ENCODE measurements around the gene ITGB4. TPM values are rescaled to one million over a fixed set of nuclear protein-coding genes. Genes with fewer than 3 reads are reported as not detected.

Gene ITGB4
- total RNA-seq, 1 experiment from 2014 or later, result 1.1 TPM

DNA sequence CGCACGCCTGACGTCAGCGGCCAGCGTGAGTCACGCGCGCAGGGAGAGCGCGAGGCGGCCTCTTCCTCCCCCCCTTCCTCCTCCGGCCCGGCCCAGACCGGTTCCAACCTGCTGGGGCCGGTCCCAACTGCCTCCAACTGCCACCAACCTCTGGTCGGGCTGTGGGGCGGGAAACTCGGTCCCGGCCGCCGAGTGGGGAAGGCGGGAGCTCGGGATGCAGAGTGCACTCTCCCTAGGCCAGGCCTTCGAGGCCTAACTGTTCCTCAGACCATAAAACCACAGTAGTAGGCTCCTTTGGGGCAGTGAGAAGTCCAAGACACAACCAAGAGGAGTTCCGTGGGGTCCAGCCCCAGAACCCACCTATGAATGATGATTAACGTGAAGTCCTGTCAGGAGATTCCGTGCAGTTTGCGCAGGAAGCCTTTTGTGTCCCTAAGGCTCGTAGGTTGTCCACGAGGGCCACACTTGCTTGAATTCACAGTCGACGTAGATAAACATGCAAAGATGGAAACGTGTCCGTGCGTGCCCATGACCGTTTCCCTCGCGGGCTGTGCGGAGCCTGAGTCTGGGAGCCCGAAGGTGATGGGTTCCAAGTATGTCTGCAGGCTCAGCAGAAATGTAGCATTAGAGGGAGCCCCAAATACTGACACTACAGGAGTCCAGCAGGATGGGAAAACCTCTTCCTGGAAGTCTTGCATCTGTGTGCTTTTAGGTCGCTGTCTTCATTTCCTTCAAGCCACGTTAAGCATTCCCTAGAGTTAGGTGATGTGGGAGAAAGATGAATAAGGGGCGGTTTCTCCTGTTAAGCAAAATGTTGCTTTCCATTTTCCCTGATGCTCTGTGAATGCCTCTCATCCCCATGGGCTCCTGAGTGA, 64.0 kb downstream of the ITGB4 start:
- peak; percentile 94 for DNase-seq (ENCODE audit: low read depth)

DNA sequence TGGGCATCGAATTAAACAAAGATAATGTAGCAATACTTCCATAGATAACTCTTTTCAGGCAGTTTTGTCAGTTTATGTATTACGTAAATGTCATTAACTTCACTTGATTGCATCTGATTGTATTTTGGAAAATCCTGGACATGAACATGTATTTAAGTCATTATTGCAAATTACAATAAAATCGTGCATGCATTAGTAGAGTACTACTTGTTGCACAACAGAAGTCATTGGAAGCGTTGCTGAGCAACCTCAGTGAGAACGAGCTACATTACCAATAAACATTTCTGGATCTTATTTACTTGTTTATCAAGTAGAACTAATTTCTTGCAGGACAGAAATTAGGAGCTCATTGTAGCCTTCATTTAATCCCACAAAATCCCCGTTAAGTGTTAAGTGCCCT, 70.0 kb downstream of the ITGB4 start:
- DNase-seq (ENCODE audit: low read depth), result no peak

DNA sequence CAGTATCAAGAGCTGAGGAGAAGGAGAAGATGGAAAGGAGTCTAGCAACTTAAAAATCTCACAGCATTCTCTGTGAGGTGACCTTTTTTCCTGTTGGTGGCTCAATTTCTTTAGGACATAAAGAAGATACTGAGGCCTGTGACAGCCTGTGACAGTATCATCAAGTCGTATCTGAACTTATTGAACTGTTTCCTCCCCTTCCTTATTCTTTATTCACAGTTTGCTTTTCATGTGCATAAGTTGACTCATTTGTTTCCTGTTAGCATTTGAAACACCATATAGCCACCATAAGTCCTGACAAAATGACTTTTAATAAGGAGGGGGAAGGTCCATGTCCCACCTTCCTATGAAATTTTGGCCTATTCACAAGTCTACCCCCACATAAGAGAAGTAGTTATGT, 72.2 kb downstream of the ITGB4 start:
- DNase-seq (ENCODE audit: low read depth), result no peak

DNA sequence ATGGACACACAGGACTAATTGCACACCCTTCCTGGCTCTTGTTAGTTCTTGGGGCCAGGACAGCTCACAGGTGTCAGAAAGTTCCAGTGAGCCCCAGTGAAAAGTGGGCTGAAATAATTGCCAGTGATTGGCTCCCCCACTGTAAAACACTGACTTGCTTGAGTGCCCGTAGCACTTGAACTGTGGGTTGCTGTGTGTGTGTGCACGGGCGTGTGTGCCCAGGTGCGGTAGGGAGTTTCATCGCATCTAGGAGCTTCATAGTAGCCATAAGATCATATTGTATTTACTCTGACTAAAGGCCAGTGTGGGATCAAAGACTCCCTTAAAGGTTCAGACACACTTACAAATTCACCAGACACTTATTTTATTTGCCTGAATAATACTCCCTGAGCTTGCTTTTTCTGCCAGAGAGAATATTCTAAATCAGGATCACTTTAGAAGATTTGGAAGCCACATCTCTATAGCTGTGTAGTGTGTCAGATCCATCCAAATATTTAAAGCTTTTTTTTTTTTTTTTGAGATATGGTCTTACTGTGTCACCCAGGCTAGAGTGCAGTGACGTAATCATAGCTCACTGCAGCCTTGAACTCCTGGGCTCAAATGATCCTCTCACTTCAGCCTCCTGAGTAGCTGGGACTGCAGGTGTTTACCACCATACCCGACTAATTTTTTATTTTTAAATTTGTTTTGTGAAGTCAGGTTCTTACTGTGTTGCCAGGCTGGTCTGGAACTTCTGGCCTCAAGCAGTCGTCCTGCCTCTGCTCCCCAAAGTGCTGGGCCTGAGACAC, 74.8 kb downstream of the ITGB4 start:
- no peak for DNase-seq (ENCODE audit: low read depth)

DNA sequence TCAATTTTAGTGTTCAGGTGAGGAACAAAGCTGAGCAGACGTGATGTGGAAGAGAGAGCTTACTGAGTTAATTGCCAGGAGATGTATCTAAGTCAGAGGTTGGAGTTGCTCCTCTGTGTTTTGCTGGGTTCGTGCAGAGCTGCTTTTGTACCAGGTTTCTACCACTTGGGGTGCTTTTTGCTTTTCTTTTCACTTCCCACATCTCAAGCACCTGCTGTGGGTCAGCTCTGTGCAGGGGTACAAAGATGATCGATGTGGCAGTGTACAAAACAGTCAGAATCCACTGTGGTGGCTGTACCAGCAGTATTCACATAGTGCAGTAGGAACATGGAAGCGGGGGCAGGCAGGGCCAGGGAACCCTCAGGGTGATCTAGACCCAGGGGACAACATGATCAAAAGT, 78.1 kb downstream of the ITGB4 start:
- DNase-seq (ENCODE audit: low read depth), result no peak

DNA sequence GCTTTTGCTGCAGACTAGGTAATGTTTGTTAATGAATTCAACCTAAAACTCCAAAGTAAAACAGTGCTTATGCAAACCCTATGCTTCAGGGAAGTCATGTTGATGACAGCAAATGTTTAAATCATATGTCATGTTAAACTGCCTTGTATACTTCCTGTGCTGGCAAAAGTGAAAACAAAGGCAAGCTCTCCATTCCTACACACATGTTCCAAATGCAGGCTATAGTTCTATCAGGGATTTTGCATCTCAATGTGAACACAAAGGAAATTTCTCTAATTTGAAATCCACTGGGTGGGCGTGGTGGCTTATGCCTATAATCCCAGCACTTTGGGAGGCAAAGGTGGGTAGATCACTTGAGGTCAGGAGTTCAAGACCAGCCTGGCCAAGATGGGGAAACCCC, 82.6 kb downstream of the ITGB4 start:
- no peak for DNase-seq (ENCODE audit: low read depth)

DNA sequence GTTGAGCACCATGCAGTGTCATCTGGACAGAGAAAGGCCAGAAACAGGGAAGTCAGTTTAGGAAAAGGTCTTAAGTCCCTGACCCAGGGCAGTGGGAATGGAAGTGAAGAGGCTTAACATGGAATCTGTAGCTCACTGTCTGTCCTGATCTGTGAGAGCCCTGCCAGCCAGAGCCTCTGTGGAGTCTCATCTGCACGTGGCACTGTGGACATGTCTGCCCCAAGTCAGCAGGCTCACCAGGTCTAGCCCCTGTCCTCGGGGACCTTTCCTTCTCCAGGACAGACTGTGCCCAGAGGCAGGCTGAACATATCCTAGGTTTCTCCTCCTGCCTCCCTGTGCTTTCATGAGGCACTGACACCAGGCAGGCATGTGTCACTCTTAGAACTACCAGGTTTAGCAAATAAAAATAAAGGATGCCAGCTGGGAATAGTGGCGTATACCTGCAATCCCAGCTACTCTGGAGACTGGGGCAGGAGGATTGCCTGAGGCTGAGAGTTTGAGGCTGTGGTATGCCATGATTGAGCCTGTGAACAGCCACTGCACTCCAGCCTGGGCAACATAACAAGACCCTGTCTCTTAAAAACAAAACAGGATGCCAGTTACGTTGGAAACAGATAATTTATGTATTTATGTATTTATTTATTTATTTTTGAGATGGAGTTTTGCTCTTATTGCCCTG, 85.7 kb downstream of the ITGB4 start:
- no peak for DNase-seq (ENCODE audit: low read depth)

Other genes starting within 250 kb of the ITGB4 start
- 6.7 and 7.4 TPM in 2 replicates for gene CASKIN2, start 205.9 kb upstream of the ITGB4 start, total RNA-seq (2014; rRNA removed; shearing (Covaris generic))
- gene TSEN54, start 204.9 kb upstream of the ITGB4 start, total RNA-seq (2014; rRNA removed; shearing (Covaris generic)), result 35.9 and 38.8 TPM in 2 replicates
- not detected in 2 replicates for gene LLGL2, start 195.8 kb upstream of the ITGB4 start, total RNA-seq (2014; rRNA removed; shearing (Covaris generic))
- gene MYO15B, start 133.7 kb upstream of the ITGB4 start, total RNA-seq (2014; rRNA removed; shearing (Covaris generic)), result 0.93 and 1.4 TPM in 2 replicates
- gene SMIM5, start 88.0 kb upstream of the ITGB4 start, total RNA-seq (2014; rRNA removed; shearing (Covaris generic)), result not detected in 2 replicates
- 19.6 and 23.4 TPM in 2 replicates for gene RECQL5, start 54.3 kb upstream of the ITGB4 start, total RNA-seq (2014; rRNA removed; shearing (Covaris generic))
- gene SAP30BP, start 54.1 kb upstream of the ITGB4 start, total RNA-seq (2014; rRNA removed; shearing (Covaris generic)), result 60.8 and 65.4 TPM in 2 replicates
- 33.5 and 37.1 TPM in 2 replicates for gene GALK1, start 43.7 kb downstream of the ITGB4 start, total RNA-seq (2014; rRNA removed; shearing (Covaris generic))
- gene UNK, start 63.3 kb downstream of the ITGB4 start, total RNA-seq (2014; rRNA removed; shearing (Covaris generic)), result 26.3 and 26.8 TPM in 2 replicates
- 2.7 TPM in 2 replicates for gene UNC13D, start 122.9 kb downstream of the ITGB4 start, total RNA-seq (2014; rRNA removed; shearing (Covaris generic))
- 26.1 and 38.3 TPM in 2 replicates for gene WBP2, start 133.9 kb downstream of the ITGB4 start, total RNA-seq (2014; rRNA removed; shearing (Covaris generic))
- 22.7 and 26.6 TPM in 2 replicates for gene TRIM47, start 157.1 kb downstream of the ITGB4 start, total RNA-seq (2014; rRNA removed; shearing (Covaris generic))
- 36.0 and 36.9 TPM in 2 replicates for gene TRIM65, start 175.5 kb downstream of the ITGB4 start, total RNA-seq (2014; rRNA removed; shearing (Covaris generic))
- 63.8 and 66.9 TPM in 2 replicates for gene MRPL38, start 183.4 kb downstream of the ITGB4 start, total RNA-seq (2014; rRNA removed; shearing (Covaris generic))
- 9.5 and 10.8 TPM in 2 replicates for gene FBF1, start 219.6 kb downstream of the ITGB4 start, total RNA-seq (2014; rRNA removed; shearing (Covaris generic))

Measured in HT1080 (cell line).